Measurements from ENCODE around the gene PPP6R2.

GRCh38 chr22:50293441-50294318 lies 49.4 kb upstream of the PPP6R2 start:
- TF ChIP-seq, protein P1, sequence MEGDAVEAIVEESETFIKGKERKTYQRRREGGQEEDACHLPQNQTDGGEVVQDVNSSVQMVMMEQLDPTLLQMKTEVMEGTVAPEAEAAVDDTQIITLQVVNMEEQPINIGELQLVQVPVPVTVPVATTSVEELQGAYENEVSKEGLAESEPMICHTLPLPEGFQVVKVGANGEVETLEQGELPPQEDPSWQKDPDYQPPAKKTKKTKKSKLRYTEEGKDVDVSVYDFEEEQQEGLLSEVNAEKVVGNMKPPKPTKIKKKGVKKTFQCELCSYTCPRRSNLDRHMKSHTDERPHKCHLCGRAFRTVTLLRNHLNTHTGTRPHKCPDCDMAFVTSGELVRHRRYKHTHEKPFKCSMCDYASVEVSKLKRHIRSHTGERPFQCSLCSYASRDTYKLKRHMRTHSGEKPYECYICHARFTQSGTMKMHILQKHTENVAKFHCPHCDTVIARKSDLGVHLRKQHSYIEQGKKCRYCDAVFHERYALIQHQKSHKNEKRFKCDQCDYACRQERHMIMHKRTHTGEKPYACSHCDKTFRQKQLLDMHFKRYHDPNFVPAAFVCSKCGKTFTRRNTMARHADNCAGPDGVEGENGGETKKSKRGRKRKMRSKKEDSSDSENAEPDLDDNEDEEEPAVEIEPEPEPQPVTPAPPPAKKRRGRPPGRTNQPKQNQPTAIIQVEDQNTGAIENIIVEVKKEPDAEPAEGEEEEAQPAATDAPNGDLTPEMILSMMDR (optimal IDR thresholded peaks at IDR 0.05 in 1 of 3, IDR thresholded peaks at IDR 0.05 in 1 of 3, conservative IDR thresholded peaks at IDR 0.05 in 1 of 3; ENCODE audit: extremely low read depth in 1 of 3, insufficient read depth in 2 of 3, low read length in 3 of 3): no peak
- no peak for TF ChIP-seq EZH2 (IDR thresholded peaks at IDR 0.05; ENCODE audit: low read length)

Data from keratinocyte (primary cell).